Measurements from ENCODE around the gene PPP1R26. TPM values are rescaled to one million over a fixed set of nuclear protein-coding genes. Genes with fewer than 3 reads are reported as not detected.

The PPP1R26 gene
- total RNA-seq, 4 donors from 2014 or later = 22.3 to 29.8 (median 25.7) TPM

GRCh38 chr9:135486267-135487065, 6.9 kb downstream of the PPP1R26 start:
- intact Hi-C loops (cut with DNase I) = no loop called here
- Histone ChIP-seq H3K27me3 (no peaks in the 10 kb centered on the region), H3K36me3 (peaks cover 37 to 40% of the 10 kb centered on the region in 2 donors), H3K4me1 (no peaks in the 10 kb centered on the region), H3K4me3 (replicated peaks in 1 of 3) (no peak overlapping the region), H3K9me3 (no peaks in the 10 kb centered on the region), H3K27ac (no peak overlapping the region)
- DNase-seq = no peak
- TF ChIP-seq CTCF (IDR thresholded peaks at IDR 0.05) = no peak
- no peak for TF ChIP-seq POLR2A (IDR thresholded peaks at IDR 0.05)
- WGBS, 2 donors = 95 to 96% methylated on average over 27 to 33 of the region's 33 CpGs

- Histone ChIP-seq H3K36me3 (peaks cover 37 to 40% of the 10 kb centered on the region in 2 donors), H3K27me3 (no peaks in the 10 kb centered on the region), H3K4me3 (replicated peaks in 1 of 3) (no peak overlapping the region), H3K4me1 (no peaks in the 10 kb centered on the region), H3K9me3 (no peaks in the 10 kb centered on the region), H3K27ac (no peak overlapping the region)
- intact Hi-C loops (cut with DNase I) = no loop called here
- DNase-seq = no peak
- WGBS, 2 donors = 93 to 95% methylated on average over 30 to 32 of the region's 40 CpGs
- no peak for TF ChIP-seq POLR2A (IDR thresholded peaks at IDR 0.05)
- no peak for TF ChIP-seq CTCF (IDR thresholded peaks at IDR 0.05)
Observed at GRCh38 chr9:135487281-135488012, 7.9 kb downstream of the PPP1R26 start.

GRCh38 chr9:135488013-135488330, 8.4 kb downstream of the PPP1R26 start:
- DNase-seq = no peak
- intact Hi-C loops (cut with DNase I) = no loop called here
- WGBS, 2 donors = 96 to 97% methylated on average over 18 of the region's 18 CpGs
- Histone ChIP-seq H3K9me3 (no peaks in the 10 kb centered on the region), H3K4me3 (replicated peaks in 1 of 3) (no peak overlapping the region), H3K36me3 (peaks cover 37 to 40% of the 10 kb centered on the region in 2 donors), H3K27me3 (no peaks in the 10 kb centered on the region), H3K27ac (no peak overlapping the region), H3K4me1 (no peaks in the 10 kb centered on the region)
- no peak for TF ChIP-seq POLR2A (IDR thresholded peaks at IDR 0.05)

- Histone ChIP-seq H3K36me3 (peaks cover 37 to 40% of the 10 kb centered on the region in 2 donors), H3K4me1 (no peaks in the 10 kb centered on the region), H3K9me3 (no peaks in the 10 kb centered on the region), H3K4me3 (replicated peaks in 1 of 3) (no peak overlapping the region), H3K27ac (no peak overlapping the region), H3K27me3 (no peaks in the 10 kb centered on the region)
- DNase-seq = no peak
- TF ChIP-seq POLR2A (IDR thresholded peaks at IDR 0.05) (no peak), CTCF (IDR thresholded peaks at IDR 0.05) (no peak)
- WGBS, 2 donors = 94% methylated on average over 15 to 17 of the region's 17 CpGs
- intact Hi-C loops (cut with DNase I) = no loop called here
Observed at GRCh38 chr9:135488527-135488926, 8.9 kb downstream of the PPP1R26 start.

- H3K27me3 ChIP-seq = no peaks in the 10 kb centered on the region
- WGBS, 2 donors = 86 to 94% methylated on average over 18 of the region's 18 CpGs
- no peak overlapping the region for H3K4me3 ChIP-seq (replicated peaks in 1 of 3)
- H3K36me3 ChIP-seq = peaks cover 33 to 35% of the 10 kb centered on the region in 2 donors
- H3K27ac ChIP-seq = no peak overlapping the region
- no peaks in the 10 kb centered on the region for H3K4me1 ChIP-seq
- no peak for DNase-seq
- TF ChIP-seq POLR2A (IDR thresholded peaks at IDR 0.05) (no peak), CTCF (IDR thresholded peaks at IDR 0.05) (no peak)
- intact Hi-C loops (cut with DNase I) = no loop called here
- H3K9me3 ChIP-seq = no peaks in the 10 kb centered on the region
Observed at GRCh38 chr9:135489188-135489906, 9.8 kb downstream of the PPP1R26 start.

Measured in thyroid gland (tissue), 4 donors.